Sigmoid colon (tissue), 4 donors: ENCODE measurements around the gene LRIT2.

Source experiments
- CTCF ChIP-seq, 4 experiments: fragments of 450-650 bp in 3 of 4; fragments of 200-600 bp in 1 of 4; IDR thresholded peaks; one replicate each; pipeline ENCODE4 v1.5.1; 2016 to 2019; ENCODE audit warnings: antibody characterized with exemption in 4 of 4, mild to moderate bottlenecking in 3 of 4, moderate library complexity in 2 of 4
- EP300 ChIP-seq, 4 donors: sonication (generic); formaldehyde crosslinking; IDR thresholded peaks; one replicate each; pipeline ENCODE4 v1.6.1; 2017; ENCODE audit warnings: antibody characterized with exemption in 4 of 4
- POLR2A ChIP-seq, 2 donors: fragments of 450-650 bp; IDR thresholded peaks; one replicate each; pipeline ENCODE4 v1.6.1; 2016; ENCODE audit warnings: antibody characterized with exemption in 2 of 2, mild to moderate bottlenecking in 2 of 2, moderate library complexity in 2 of 2
- POLR2AphosphoS5 ChIP-seq, 4 donors: sonication (generic); formaldehyde crosslinking; IDR thresholded peaks; one replicate each; pipeline ENCODE4 v1.6.1; 2017; ENCODE audit warnings: antibody characterized with exemption in 4 of 4

GRCh38 chr10:84233940-84234339 is 8.6 kb upstream of the LRIT2 start:
- TF ChIP-seq POLR2A (IDR thresholded peaks at IDR 0.05) = no peak
- no peak for TF ChIP-seq POLR2AphosphoS5 (IDR thresholded peaks at IDR 0.05)
- TF ChIP-seq CTCF (IDR thresholded peaks at IDR 0.05) = no peak
- TF ChIP-seq EP300 (IDR thresholded peaks at IDR 0.05) = no peak
